Measurements from ENCODE around the gene PI16. TPM values are rescaled to one million over a fixed set of nuclear protein-coding genes. Genes with fewer than 3 reads are reported as not detected.

Gene PI16
- polyA plus RNA-seq, 3 donors = 0.22 TPM; not detected in 2

DNA sequence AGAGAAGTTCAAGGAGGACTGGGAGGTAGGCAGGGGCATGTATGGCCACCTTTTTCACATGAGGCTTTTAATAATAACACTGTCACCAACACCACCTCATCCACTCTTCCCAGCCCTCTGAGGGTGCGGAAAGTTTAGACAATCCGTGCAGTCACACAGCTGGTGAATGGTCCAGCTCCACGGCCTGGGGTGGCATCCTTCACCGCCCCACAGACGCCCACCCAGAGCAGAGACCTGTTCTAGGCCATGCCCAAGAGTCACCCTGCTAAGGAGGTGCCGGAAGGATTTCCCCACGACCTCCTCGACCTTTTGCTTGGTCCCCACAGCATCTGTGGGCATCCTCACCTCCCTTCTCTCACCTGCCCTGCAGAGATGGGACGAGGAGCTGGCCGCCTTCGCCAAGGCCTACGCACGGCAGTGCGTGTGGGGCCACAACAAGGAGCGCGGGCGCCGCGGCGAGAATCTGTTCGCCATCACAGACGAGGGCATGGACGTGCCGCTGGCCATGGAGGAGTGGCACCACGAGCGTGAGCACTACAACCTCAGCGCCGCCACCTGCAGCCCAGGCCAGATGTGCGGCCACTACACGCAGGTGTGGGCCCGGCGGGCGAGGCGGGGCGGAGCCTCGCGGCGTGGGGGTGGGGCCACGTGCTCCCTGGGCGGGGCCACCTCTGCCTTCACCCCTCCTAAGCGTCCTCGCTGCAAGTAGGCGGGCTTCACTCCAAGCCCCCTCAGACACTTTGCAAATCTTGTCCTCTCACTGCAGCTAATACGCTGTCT is 4.4 kb downstream of the PI16 start:
- Histone ChIP-seq H3K9ac (ENCODE audit: insufficient read depth, low read length, poor library complexity, severe bottlenecking) (no peak overlapping the region), H2AFZ (ENCODE audit: insufficient read depth, low read depth, low read length, poor library complexity, severe bottlenecking) (no peak overlapping the region), H3K79me2 (ENCODE audit: insufficient read depth, low read length) (no peaks in the 10 kb centered on the region), H3K36me3 (replicated peaks in 1 of 2; ENCODE audit: control insufficient read depth in 1 of 2, insufficient read depth in 2 of 2, low read length in 2 of 2) (no peaks in the 10 kb centered on the region), H3K4me1 (ENCODE audit: control insufficient read depth in 1 of 2, insufficient read depth in 2 of 2, low read length in 2 of 2) (peaks cover 17 to 23% of the 10 kb centered on the region in 2 donors), H3K27ac (ENCODE audit: low read depth in 1 of 2, low read length in 2 of 2) (no peak overlapping the region), H4K20me1 (ENCODE audit: insufficient read depth, low read length) (no peaks in the 10 kb centered on the region), H3K4me2 (replicated peaks; ENCODE audit: extremely low read depth, low read length, poor library complexity, severe bottlenecking) (no peak overlapping the region), H3K9me3 (replicated peaks in 1 of 2; ENCODE audit: control insufficient read depth in 1 of 2, insufficient read depth in 1 of 2, low read length in 2 of 2) (no peaks in the 10 kb centered on the region), H3K4me3 (replicated peaks in 1 of 3; ENCODE audit: low read depth in 2 of 3, low read length in 3 of 3) (no peak overlapping the region), H3K27me3 (ENCODE audit: control insufficient read depth in 2 of 2, insufficient read depth in 2 of 2, low read length in 2 of 2) (peaks cover 11 to 46% of the 10 kb centered on the region in 2 donors)
- H3K4me3 Mint-ChIP-seq = no peak overlapping the region
- WGBS (ENCODE audit: insufficient coverage) = 88% methylated on average over 44 of the region's 44 CpGs
- TF ChIP-seq, protein P1, sequence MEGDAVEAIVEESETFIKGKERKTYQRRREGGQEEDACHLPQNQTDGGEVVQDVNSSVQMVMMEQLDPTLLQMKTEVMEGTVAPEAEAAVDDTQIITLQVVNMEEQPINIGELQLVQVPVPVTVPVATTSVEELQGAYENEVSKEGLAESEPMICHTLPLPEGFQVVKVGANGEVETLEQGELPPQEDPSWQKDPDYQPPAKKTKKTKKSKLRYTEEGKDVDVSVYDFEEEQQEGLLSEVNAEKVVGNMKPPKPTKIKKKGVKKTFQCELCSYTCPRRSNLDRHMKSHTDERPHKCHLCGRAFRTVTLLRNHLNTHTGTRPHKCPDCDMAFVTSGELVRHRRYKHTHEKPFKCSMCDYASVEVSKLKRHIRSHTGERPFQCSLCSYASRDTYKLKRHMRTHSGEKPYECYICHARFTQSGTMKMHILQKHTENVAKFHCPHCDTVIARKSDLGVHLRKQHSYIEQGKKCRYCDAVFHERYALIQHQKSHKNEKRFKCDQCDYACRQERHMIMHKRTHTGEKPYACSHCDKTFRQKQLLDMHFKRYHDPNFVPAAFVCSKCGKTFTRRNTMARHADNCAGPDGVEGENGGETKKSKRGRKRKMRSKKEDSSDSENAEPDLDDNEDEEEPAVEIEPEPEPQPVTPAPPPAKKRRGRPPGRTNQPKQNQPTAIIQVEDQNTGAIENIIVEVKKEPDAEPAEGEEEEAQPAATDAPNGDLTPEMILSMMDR (IDR thresholded peaks at IDR 0.05) = no peak
- H3K4me1 Mint-ChIP-seq = peaks cover 25% of the 10 kb centered on the region
- intact Hi-C loops (cut with micrococcal nuclease) = no loop called here
- no peaks in the 10 kb centered on the region for H3K36me3 Mint-ChIP-seq
- peaks cover 47 to 52% (median 48%) of the 10 kb centered on the region in 3 donors for H3K27me3 Mint-ChIP-seq (ENCODE audit: low read depth in 3 of 3)
- peak overlapping the region in 1 of 7 donors; percentile 57 for H3K27ac Mint-ChIP-seq
- no peak for DNase-seq
- H3K9me3 Mint-ChIP-seq = peaks cover 0 to 3% (median 0%) of the 10 kb centered on the region in 7 donors

GRCh38 chr6:36959555-36960250 is 5.2 kb downstream of the PI16 start:
- peaks cover 0 to 3% (median 0%) of the 10 kb centered on the region in 7 donors for H3K9me3 Mint-ChIP-seq
- Histone ChIP-seq H4K20me1 (ENCODE audit: insufficient read depth, low read length) (no peaks in the 10 kb centered on the region), H2AFZ (ENCODE audit: insufficient read depth, low read depth, low read length, poor library complexity, severe bottlenecking) (no peak overlapping the region), H3K36me3 (replicated peaks in 1 of 2; ENCODE audit: control insufficient read depth in 1 of 2, insufficient read depth in 2 of 2, low read length in 2 of 2) (no peaks in the 10 kb centered on the region), H3K9ac (ENCODE audit: insufficient read depth, low read length, poor library complexity, severe bottlenecking) (no peak overlapping the region), H3K79me2 (ENCODE audit: insufficient read depth, low read length) (no peaks in the 10 kb centered on the region), H3K4me2 (replicated peaks; ENCODE audit: extremely low read depth, low read length, poor library complexity, severe bottlenecking) (no peak overlapping the region), H3K4me1 (ENCODE audit: control insufficient read depth in 1 of 2, insufficient read depth in 2 of 2, low read length in 2 of 2) (peaks cover 10 to 22% of the 10 kb centered on the region in 2 donors), H3K27ac (ENCODE audit: low read depth in 1 of 2, low read length in 2 of 2) (no peak overlapping the region), H3K27me3 (ENCODE audit: control insufficient read depth in 2 of 2, insufficient read depth in 2 of 2, low read length in 2 of 2) (peaks cover 8 to 38% of the 10 kb centered on the region in 2 donors), H3K9me3 (replicated peaks in 1 of 2; ENCODE audit: control insufficient read depth in 1 of 2, insufficient read depth in 1 of 2, low read length in 2 of 2) (no peaks in the 10 kb centered on the region), H3K4me3 (replicated peaks in 1 of 3; ENCODE audit: low read depth in 2 of 3, low read length in 3 of 3) (no peak overlapping the region)
- H3K27me3 Mint-ChIP-seq (ENCODE audit: low read depth in 3 of 3) = peaks cover 40 to 45% (median 43%) of the 10 kb centered on the region in 3 donors
- intact Hi-C loops (cut with micrococcal nuclease) = loop anchor here (5.0 to 10.0 kb wide), 2 partner anchors 55 to 283 kb away; no protein-coding TSS in a partner anchor
- H3K36me3 Mint-ChIP-seq = no peaks in the 10 kb centered on the region
- no peak overlapping the region for H3K4me3 Mint-ChIP-seq
- DNase-seq = no peak
- WGBS (ENCODE audit: insufficient coverage) = 95% methylated on average over 8 of the region's 17 CpGs
- TF ChIP-seq, protein P1 (IDR thresholded peaks at IDR 0.05) = no peak
- H3K4me1 Mint-ChIP-seq = peaks cover 22% of the 10 kb centered on the region
- peak overlapping the region in 1 of 7 donors; percentile 2 for H3K27ac Mint-ChIP-seq

All from CD14-positive monocyte (primary cell).